Transverse colon (tissue), 4 donors: ENCODE data around the gene TEC. TPM values are rescaled to one million over a fixed set of nuclear protein-coding genes. Genes with fewer than 3 reads are reported as not detected.
"Not testable (repeated sequence)": the region's sequence is repeated elsewhere in the genome, so short reads cannot be mapped to it uniquely, and the experiment has no call there.

ENCODE experiments used
- DNase-seq: peaks from one replicate; pipeline ENCODE4 v3.0.0-alpha.2; 2019
- H3K27ac ChIP-seq, 4 donors: fragments of 200-600 bp; sonication (generic); 2 replicates each; pipeline ENCODE4 v1.5.1; 2016 to 2018; ENCODE audit warnings: inconsistent platforms in 4 of 4
- H3K27me3 ChIP-seq: fragments of 200-600 bp; sonication (generic); 2 replicates; pipeline ENCODE4 v1.5.1; 2017; ENCODE audit warnings: inconsistent platforms
- H3K36me3 ChIP-seq, 4 donors: fragments of 200-600 bp; sonication (generic); 2 replicates each; pipeline ENCODE4 v1.5.1; 2017 to 2019; ENCODE audit warnings: inconsistent platforms in 4 of 4
- H3K4me1 ChIP-seq, 4 donors: fragments of 200-600 bp; sonication (generic); 2 replicates each; pipeline ENCODE4 v1.5.1; 2017 to 2020; ENCODE audit warnings: inconsistent platforms in 4 of 4
- H3K4me3 ChIP-seq, 4 donors: fragments of 200-600 bp; sonication (generic); 1 replicate in 1 of 4; 2 replicates in 3 of 4; pipeline versions ENCODE4 v1.5.1 to v1.6.1; 2017 to 2019; ENCODE audit warnings: inconsistent platforms in 4 of 4
- H3K9me3 ChIP-seq, 2 donors: fragments of 200-600 bp; sonication (generic); 2 replicates each; pipeline ENCODE4 v1.5.1; 2017 to 2019; ENCODE audit warnings: inconsistent platforms in 2 of 2
- EP300 ChIP-seq: sonication (generic); formaldehyde crosslinking; IDR thresholded peaks from one replicate; pipeline ENCODE4 v1.6.1; 2017; ENCODE audit warnings: antibody characterized with exemption, low read depth
- POLR2A ChIP-seq: fragments of 450-650 bp; IDR thresholded peaks from one replicate; pipeline ENCODE4 v1.6.1; 2016; ENCODE audit warnings: antibody characterized with exemption, mild to moderate bottlenecking, moderate library complexity
- POLR2AphosphoS5 ChIP-seq, 3 donors: sonication (generic); formaldehyde crosslinking; IDR thresholded peaks; one replicate each; pipeline ENCODE4 v1.6.1; 2016; ENCODE audit warnings: antibody characterized with exemption in 3 of 3
- WGBS, 2 donors: methylation state at CpG; one replicate each; pipeline ENCODE4 v1.1.5; 2018; ENCODE audit warnings: low coverage in 1 of 2; 5-methylcytosine and 5-hydroxymethylcytosine counted together
- in situ Hi-C, 4 donors: fragments of 200-750 bp; cut with MboI; loops; one replicate each; pipeline versions ENCODE4 v1.15.0 to v1.15.1; 2017; ENCODE audit warnings: low sequenced_read_pairs in 3 of 4, low pct_ligation_motif_present in 1 of 4, low pct_unique_long_range_greater_than_20kb in 1 of 4
- intact Hi-C: fragments of 100-400 bp; cut with DNase I; formaldehyde crosslinking; loops from one replicate; pipeline ENCODE4 v1.15.1; 2023; ENCODE audit warnings: low total_unique reads
- total RNA-seq, 4 donors: library from RNA; depleted of rRNA; stranded (reverse); fragments of >200 nt; gene quantifications; one replicate each; pipeline ENCODE4 v1.1.0, GENCODE V29; 2016
- TF ChIP-seq, protein P1 (sequence below), 5 experiments: fragments of 200-600 bp in 3 of 5; fragments of 450-650 bp in 2 of 5; sonication (generic) in 3 of 5; IDR thresholded peaks; 1 replicate in 2 of 5; 2 replicates in 3 of 5; pipeline ENCODE4 v1.5.1; 2016 to 2017; ENCODE audit warnings: antibody characterized with exemption in 5 of 5, inconsistent platforms in 3 of 5, mild to moderate bottlenecking in 2 of 5, moderate library complexity in 1 of 5

TEC gene
- total RNA-seq, 4 donors from 2014 or later: 1.2 to 5.1 (median 3.3) TPM

DNA sequence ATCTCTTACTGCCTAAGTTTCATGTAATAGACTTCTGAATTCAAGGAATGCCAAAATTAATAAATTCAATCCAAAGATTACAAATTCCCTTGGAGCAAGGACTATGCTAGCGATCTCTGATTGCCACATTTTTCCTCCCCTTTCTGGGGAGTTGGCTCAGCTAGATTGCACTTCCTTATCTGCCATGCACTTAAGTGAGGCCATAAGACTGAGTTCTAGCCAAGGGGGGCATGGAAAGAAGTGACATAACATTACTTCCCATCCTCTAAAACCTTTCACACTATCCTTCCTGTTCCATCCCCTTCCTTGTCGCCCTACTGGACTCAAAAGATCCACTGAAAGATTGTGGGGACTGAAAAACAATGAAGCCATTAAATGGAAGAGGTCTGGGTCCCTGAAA, 81.8 kb downstream of the TEC start:
- TF ChIP-seq POLR2AphosphoS5 (IDR thresholded peaks at IDR 0.05) (no peak), EP300 (no peak), POLR2A (no peak)
- TF ChIP-seq, protein P1, sequence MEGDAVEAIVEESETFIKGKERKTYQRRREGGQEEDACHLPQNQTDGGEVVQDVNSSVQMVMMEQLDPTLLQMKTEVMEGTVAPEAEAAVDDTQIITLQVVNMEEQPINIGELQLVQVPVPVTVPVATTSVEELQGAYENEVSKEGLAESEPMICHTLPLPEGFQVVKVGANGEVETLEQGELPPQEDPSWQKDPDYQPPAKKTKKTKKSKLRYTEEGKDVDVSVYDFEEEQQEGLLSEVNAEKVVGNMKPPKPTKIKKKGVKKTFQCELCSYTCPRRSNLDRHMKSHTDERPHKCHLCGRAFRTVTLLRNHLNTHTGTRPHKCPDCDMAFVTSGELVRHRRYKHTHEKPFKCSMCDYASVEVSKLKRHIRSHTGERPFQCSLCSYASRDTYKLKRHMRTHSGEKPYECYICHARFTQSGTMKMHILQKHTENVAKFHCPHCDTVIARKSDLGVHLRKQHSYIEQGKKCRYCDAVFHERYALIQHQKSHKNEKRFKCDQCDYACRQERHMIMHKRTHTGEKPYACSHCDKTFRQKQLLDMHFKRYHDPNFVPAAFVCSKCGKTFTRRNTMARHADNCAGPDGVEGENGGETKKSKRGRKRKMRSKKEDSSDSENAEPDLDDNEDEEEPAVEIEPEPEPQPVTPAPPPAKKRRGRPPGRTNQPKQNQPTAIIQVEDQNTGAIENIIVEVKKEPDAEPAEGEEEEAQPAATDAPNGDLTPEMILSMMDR (IDR thresholded peaks at IDR 0.05): no peak
- H3K27ac ChIP-seq: no peak overlapping the region
- 25 to 72% methylated on average over 2 of the region's 2 CpGs for WGBS, 2 donors
- H3K4me3 ChIP-seq: no peak overlapping the region
- H3K4me1 ChIP-seq: no peaks in the 10 kb centered on the region
- no peaks in the 10 kb centered on the region for H3K9me3 ChIP-seq
- in situ Hi-C loops: no loop called here
- no peak for DNase-seq
- intact Hi-C loops: no loop called here
- no peaks in the 10 kb centered on the region for H3K36me3 ChIP-seq
- H3K27me3 ChIP-seq: no peaks in the 10 kb centered on the region

DNA sequence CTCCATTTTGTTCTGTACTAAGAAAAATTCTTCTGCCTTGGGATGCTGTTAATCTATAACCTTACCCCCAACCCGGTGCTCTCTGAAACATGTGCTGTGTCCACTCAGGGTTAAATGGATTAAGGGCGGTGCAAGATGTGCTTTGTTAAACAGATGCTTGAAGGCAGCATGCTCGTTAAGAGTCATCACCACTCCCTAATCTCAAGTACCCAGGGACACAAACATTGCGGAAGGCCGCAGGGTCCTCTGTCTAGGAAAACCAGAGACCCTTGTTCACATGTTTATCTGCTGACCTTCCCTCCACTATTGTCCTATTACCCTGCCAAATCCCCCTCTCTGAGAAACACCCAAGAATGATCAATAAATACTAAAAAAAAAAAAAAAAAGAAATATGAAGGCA, 82.6 kb downstream of the TEC start:
- H3K9me3 ChIP-seq, H3K27me3 ChIP-seq, H3K4me3 ChIP-seq, in situ Hi-C loops, H3K36me3 ChIP-seq, DNase-seq, H3K27ac ChIP-seq, H3K4me1 ChIP-seq, intact Hi-C loops: not testable (repeated sequence)
- WGBS, 2 donors: 78% methylated on average over 5 of the region's 5 CpGs; no CpG with 5 or more reads in 1 of the 2 donors

DNA sequence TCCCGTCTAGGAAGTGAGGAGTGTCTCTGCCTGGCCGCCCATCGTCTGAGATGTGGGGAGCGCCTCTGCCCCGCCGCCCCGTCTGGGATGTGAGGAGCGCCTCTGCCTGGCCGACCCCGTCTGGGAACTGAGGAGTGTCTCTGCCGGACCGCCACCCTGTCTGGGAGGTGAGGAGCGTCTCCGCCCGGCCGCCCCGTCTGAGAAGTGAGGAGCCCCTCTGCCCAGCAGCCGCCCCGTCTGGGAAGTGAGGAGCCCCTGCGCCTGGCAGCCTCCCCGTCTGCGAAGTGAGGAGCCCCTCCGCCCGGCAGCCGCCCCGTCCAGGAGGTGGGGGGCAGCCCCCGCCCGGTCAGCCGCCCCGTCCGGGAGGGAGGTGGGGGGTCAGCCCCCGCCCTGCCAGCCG, 83.2 kb downstream of the TEC start:
- H3K4me3 ChIP-seq, H3K4me1 ChIP-seq, intact Hi-C loops, H3K36me3 ChIP-seq, H3K27me3 ChIP-seq, H3K27ac ChIP-seq, DNase-seq, in situ Hi-C loops, H3K9me3 ChIP-seq: not testable (repeated sequence)
- 99% methylated on average over 21 of the region's 33 CpGs; no CpG with 5 or more reads in 1 of the 2 donors for WGBS, 2 donors

DNA sequence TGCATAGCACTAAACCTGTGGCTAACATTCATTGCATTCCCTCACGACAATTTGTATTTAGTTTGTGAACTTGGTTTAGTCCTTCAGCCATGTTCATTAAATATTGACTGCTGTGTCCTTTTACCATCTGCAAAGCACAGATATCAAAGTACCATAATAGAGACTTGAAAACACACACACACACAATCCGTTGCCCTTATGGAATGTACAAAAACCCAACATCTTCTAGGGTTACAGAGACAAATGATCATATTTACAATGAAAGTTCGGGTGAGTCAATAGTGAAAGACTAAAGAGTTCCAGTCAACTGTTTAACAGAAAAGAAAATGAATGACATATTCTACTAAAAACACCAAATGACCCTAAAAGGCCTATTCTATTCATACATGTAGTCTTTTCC, 84.8 kb downstream of the TEC start:
- Histone ChIP-seq H3K27me3 (no peaks in the 10 kb centered on the region), H3K9me3 (no peaks in the 10 kb centered on the region)

DNA sequence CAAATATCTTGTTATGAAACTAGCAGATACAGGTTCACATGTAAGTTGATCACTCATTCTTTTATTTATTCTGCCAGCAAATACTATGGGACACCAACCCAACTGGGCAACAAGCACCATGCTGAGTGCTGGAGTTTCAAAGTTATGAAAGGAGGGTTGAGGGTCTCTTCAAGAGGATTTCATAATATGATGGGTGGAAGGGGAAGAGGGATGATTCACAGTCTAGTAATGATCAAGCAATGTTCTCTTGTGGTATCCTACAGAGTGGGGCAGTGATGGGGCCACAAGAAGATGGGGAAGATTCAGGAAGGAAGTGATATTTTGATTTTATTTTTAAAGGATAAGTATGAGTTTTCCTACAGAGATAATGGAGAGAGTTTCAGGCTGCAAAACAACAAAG, 89.4 kb downstream of the TEC start:
- no peak for TF ChIP-seq POLR2A
- TF ChIP-seq EP300: no peak
- TF ChIP-seq, protein P1 (IDR thresholded peaks at IDR 0.05): no peak
- no peak for TF ChIP-seq POLR2AphosphoS5 (IDR thresholded peaks at IDR 0.05)
- H3K4me1 ChIP-seq: no peaks in the 10 kb centered on the region
- no peak overlapping the region for H3K4me3 ChIP-seq
- intact Hi-C loops (no loop called here), in situ Hi-C loops (no loop called here)
- no peak overlapping the region for H3K27ac ChIP-seq
- H3K9me3 ChIP-seq: no peaks in the 10 kb centered on the region
- no peaks in the 10 kb centered on the region for H3K27me3 ChIP-seq
- DNase-seq: no peak
- H3K36me3 ChIP-seq: no peaks in the 10 kb centered on the region

More for the DNA sequence above, 84.8 kb downstream of the TEC start:
- H3K4me1 ChIP-seq: no peaks in the 10 kb centered on the region
- no peak for DNase-seq
- no peak overlapping the region for H3K27ac ChIP-seq
- H3K4me3 ChIP-seq: no peak overlapping the region
- in situ Hi-C loops: no loop called here
- TF ChIP-seq EP300: no peak
- TF ChIP-seq POLR2AphosphoS5 (IDR thresholded peaks at IDR 0.05): no peak
- no peak for TF ChIP-seq POLR2A
- TF ChIP-seq, protein P1 (IDR thresholded peaks at IDR 0.05): no peak
- 75 to 90% methylated on average over 3 of the region's 3 CpGs for WGBS, 2 donors
- H3K36me3 ChIP-seq: no peaks in the 10 kb centered on the region
- intact Hi-C loops: no loop called here
